CD4-positive, alpha-beta T cell treated with Interleukin-17A for 4 hours (primary cell): ENCODE measurements around the gene GTF3C5.
A peak's percentile ranks its signal among the peaks of the same experiment; 100 is the strongest.
"Not testable (repeated sequence)": the region's sequence is repeated elsewhere in the genome, so short reads cannot be mapped to it uniquely, and the experiment has no call there.

Source experiments
- DNase-seq: peaks from one replicate; pipeline ENCODE4 v3.0.0-alpha.2; 2020; ENCODE audit warnings: mixed read lengths

GTF3C5 gene

GRCh38 chr9:132997591-132997990 lies 33.2 kb upstream of the GTF3C5 start:
- DNase-seq = no peak

- not testable (repeated sequence) for DNase-seq
These were observed 32.6 kb upstream of the GTF3C5 start for GRCh38 chr9:132998221-132998620.

GRCh38 chr9:132998831-132999635 lies 31.8 kb upstream of the GTF3C5 start:
- DNase-seq = no peak

GRCh38 chr9:133002147-133003070 lies 28.4 kb upstream of the GTF3C5 start:
- DNase-seq = no peak

- DNase-seq = no peak
These were observed 27.7 kb upstream of the GTF3C5 start for GRCh38 chr9:133003071-133003461.

GRCh38 chr9:133003671-133004090 lies 27.1 kb upstream of the GTF3C5 start:
- no peak for DNase-seq

GRCh38 chr9:133004091-133004998 lies 26.5 kb upstream of the GTF3C5 start:
- DNase-seq = no peak

GRCh38 chr9:133004999-133005760 lies 25.6 kb upstream of the GTF3C5 start:
- no peak for DNase-seq

- no peak for DNase-seq
These were observed 24.8 kb upstream of the GTF3C5 start for GRCh38 chr9:133005957-133006356.

GRCh38 chr9:133006731-133007352 lies 24.0 kb upstream of the GTF3C5 start:
- no peak for DNase-seq

- no peak for DNase-seq
These were observed 22.4 kb upstream of the GTF3C5 start for GRCh38 chr9:133008406-133008805.

- DNase-seq = no peak
These were observed 22.0 kb upstream of the GTF3C5 start for GRCh38 chr9:133008824-133009223.

GRCh38 chr9:133009906-133010582 lies 20.8 kb upstream of the GTF3C5 start:
- DNase-seq = no peak

- DNase-seq = no peak
These were observed 16.1 kb upstream of the GTF3C5 start for GRCh38 chr9:133014696-133015095.

GRCh38 chr9:133023117-133023890 lies 7.5 kb upstream of the GTF3C5 start:
- DNase-seq = peak; percentile 67

- no peak for DNase-seq
These were observed 4.4 kb upstream of the GTF3C5 start for GRCh38 chr9:133026426-133026825.

GRCh38 chr9:133027134-133027533 lies 3.7 kb upstream of the GTF3C5 start:
- DNase-seq = no peak

GRCh38 chr9:133028221-133028620 lies 2.6 kb upstream of the GTF3C5 start:
- DNase-seq = no peak

- DNase-seq = no peak
These were observed 842 bp upstream of the GTF3C5 start for GRCh38 chr9:133029994-133030316.

- DNase-seq = no peak
These were observed 279 bp downstream of the GTF3C5 start for GRCh38 chr9:133031130-133031422.
